ENCODE results near the gene ZNF561. TPM values are rescaled to one million over a fixed set of nuclear protein-coding genes. Genes with fewer than 3 reads are reported as not detected.

The ZNF561 gene
- total and polyA plus RNA-seq, 9 of the 15 experiments (the other 6 are each of a cell fraction or from before 2014, with no cell fraction given) = 13.9 to 34.9 (median 23.6) TPM

- Histone ChIP-seq H3K9ac (ENCODE audit: insufficient read depth in 1 of 2, low read depth in 2 of 2, low read length in 2 of 2) (no peak overlapping the region), H3K9me3 (replicated peaks; ENCODE audit: control insufficient read depth, insufficient read depth, low read depth, low read length) (no peaks in the 10 kb centered on the region), H4K20me1 (replicated peaks; ENCODE audit: control insufficient read depth, insufficient read depth, low read length) (no peaks in the 10 kb centered on the region), H3K27me3 (ENCODE audit: control insufficient read depth in 2 of 2, insufficient read depth in 2 of 2, low read length in 2 of 2) (peaks cover 4 to 5% of the 10 kb centered on the region in 2 experiments; a peak in 3 of 5 replicates), H3K27ac (ENCODE audit: extremely low read depth, low read depth, low read length) (no peak overlapping the region), H3K4me3 (no peak overlapping the region), H2AFZ (ENCODE audit: low read depth, low read length) (no peak overlapping the region), H3K36me3 (ENCODE audit: control insufficient read depth, insufficient read depth, low read length) (no peaks in the 10 kb centered on the region), H3K4me2 (ENCODE audit: insufficient read depth, low read length) (no peak overlapping the region), H3K4me1 (replicated peaks in 1 of 2; ENCODE audit: control insufficient read depth in 2 of 2, insufficient read depth in 2 of 2, low read length in 2 of 2) (no peaks in the 10 kb centered on the region), H3K9me1 (ENCODE audit: control insufficient read depth, insufficient read depth, low read length) (no peaks in the 10 kb centered on the region), H3K79me2 (ENCODE audit: control insufficient read depth, insufficient read depth, low read length) (no peaks in the 10 kb centered on the region)
- CTCF ChIA-PET (ENCODE audit: low intra/inter-chr PET ratio) = no interaction called here
- intact Hi-C loops (cut with micrococcal nuclease) = no loop called here
- FAIRE-seq (no peak), ATAC-seq (no peak), DNase-seq (ENCODE audit: extremely low read depth in 1 of 4, low spot score in 3 of 4) (no peak)
- in situ Hi-C loops (cut with MboI) = no loop called here
- POLR2A ChIA-PET = interaction anchor here (0.8 kb wide), 1 partner anchor 9 kb away, joined by 4 read pairs; no protein-coding TSS in a partner anchor
- WGBS (ENCODE audit: insufficient coverage, low coverage, missing lambda C conversion rate) = 0% methylated on average over 3 of the region's 3 CpGs
- TF ChIP-seq MYC (IDR thresholded peaks at IDR 0.05; ENCODE audit: low read depth, low read length) (no peak), MYC (CRISPR knock-in tag; IDR thresholded peaks at IDR 0.05; ENCODE audit: borderline replicate concordance, low read depth) (no peak), PKNOX1 (IDR thresholded peaks at IDR 0.05) (no peak), E2F3 (CRISPR knock-in tag; IDR thresholded peaks at IDR 0.05) (no peak), ZNF408 (CRISPR knock-in tag; IDR thresholded peaks at IDR 0.05; ENCODE audit: low read depth) (no peak), TRIM24 (IDR thresholded peaks at IDR 0.05) (peak in 1 of 2 experiments; percentile 52; a peak in 1 of 4 replicates), FOSL1 (tag; conservative IDR thresholded peaks at IDR 0.05) (peak; percentile 83), RBM25 (IDR thresholded peaks at IDR 0.05; ENCODE audit: low read depth, low read length, severe bottlenecking) (no peak), EZH2 (IDR thresholded peaks at IDR 0.05; ENCODE audit: borderline replicate concordance, low read depth, low read length) (no peak), ATF3 (IDR thresholded peaks at IDR 0.05) (peak; percentile 55; the same call in 1 of the 2 replicates), ATF3 (CRISPR knock-in tag; conservative IDR thresholded peaks at IDR 0.05) (no peak)
- BruUV-seq (replicated peaks) = no TSS peak
Observed at GRCh38 chr19:9597027-9597426, 24.0 kb downstream of the ZNF561 start.

Data from K562 (cell line).